ENCODE data around the gene CSTPP1.

Gene CSTPP1

DNA sequence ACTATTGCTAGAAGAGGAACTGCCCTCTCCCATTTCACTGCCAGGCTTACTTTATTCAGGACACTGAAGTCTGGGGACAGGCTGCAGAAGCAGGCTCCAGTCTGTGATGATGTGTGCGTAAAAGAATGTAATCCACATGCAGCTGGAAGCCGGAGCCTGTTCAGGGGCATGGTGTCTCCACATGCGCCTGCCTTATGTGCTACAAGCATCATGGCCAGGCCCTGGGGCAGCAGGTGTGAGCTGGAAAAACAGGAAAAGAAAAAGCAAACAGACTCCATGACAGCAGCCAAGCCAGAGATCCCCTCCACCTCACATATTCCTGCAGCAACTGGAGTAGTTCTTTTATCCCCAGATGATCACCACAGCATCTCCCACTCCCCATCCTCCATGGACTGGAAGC, 206.8 kb downstream of the CSTPP1 start:
- Histone ChIP-seq H3F3A (ENCODE audit: insufficient read depth) (no peaks in the 10 kb centered on the region), H3K9me3 (ENCODE audit: insufficient read depth, low read length) (no peaks in the 10 kb centered on the region), H2AFZ (ENCODE audit: low read depth, low read length, severe bottlenecking) (no peak overlapping the region), H3K4me3 (ENCODE audit: insufficient read depth, low read length, poor library complexity, severe bottlenecking) (no peak overlapping the region), H4K20me1 (ENCODE audit: low read depth, low read length) (no peaks in the 10 kb centered on the region), H3K27me3 (ENCODE audit: low read length) (no peaks in the 10 kb centered on the region), H3K9me2 (replicated peaks; ENCODE audit: insufficient read depth, low read length) (no peaks in the 10 kb centered on the region), H3K4me2 (ENCODE audit: low read depth, low read length, poor library complexity, severe bottlenecking) (no peak overlapping the region), H3K9ac (ENCODE audit: low read length) (no peak overlapping the region), H3K27ac (ENCODE audit: low read depth, low read length) (no peak overlapping the region), H3K79me2 (ENCODE audit: insufficient read depth, low read length) (no peaks in the 10 kb centered on the region), H3K36me3 (ENCODE audit: low read length) (no peaks in the 10 kb centered on the region)
- no peak for TF ChIP-seq EZH2phosphoT487 (conservative IDR thresholded peaks at IDR 0.05; ENCODE audit: low read length)
- TF ChIP-seq, protein P1, sequence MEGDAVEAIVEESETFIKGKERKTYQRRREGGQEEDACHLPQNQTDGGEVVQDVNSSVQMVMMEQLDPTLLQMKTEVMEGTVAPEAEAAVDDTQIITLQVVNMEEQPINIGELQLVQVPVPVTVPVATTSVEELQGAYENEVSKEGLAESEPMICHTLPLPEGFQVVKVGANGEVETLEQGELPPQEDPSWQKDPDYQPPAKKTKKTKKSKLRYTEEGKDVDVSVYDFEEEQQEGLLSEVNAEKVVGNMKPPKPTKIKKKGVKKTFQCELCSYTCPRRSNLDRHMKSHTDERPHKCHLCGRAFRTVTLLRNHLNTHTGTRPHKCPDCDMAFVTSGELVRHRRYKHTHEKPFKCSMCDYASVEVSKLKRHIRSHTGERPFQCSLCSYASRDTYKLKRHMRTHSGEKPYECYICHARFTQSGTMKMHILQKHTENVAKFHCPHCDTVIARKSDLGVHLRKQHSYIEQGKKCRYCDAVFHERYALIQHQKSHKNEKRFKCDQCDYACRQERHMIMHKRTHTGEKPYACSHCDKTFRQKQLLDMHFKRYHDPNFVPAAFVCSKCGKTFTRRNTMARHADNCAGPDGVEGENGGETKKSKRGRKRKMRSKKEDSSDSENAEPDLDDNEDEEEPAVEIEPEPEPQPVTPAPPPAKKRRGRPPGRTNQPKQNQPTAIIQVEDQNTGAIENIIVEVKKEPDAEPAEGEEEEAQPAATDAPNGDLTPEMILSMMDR (IDR thresholded peaks at IDR 0.05; ENCODE audit: insufficient read depth, low read length, poor library complexity, severe bottlenecking) = no peak

DNA sequence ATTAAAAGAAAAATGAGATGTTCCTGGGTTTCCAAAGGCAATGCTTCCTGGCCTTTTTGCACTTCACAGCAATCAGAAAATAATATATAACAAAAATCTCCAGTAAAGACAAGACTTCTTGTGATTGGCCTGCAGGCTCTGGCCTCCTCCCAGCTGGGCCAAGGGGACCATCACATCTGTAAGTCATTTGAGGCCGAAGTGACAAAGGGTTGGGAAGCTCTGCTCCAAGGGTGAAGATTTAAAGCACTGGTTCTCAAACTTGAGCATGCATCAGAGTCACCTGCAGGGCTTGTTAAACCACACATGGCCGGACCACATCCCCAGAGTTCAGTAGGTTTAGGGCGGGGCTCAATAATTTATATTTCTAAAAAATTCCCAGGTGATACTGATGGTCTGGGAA, 208.0 kb downstream of the CSTPP1 start:
- Histone ChIP-seq H2AFZ (ENCODE audit: low read depth, low read length, severe bottlenecking) (no peak overlapping the region), H3K27me3 (ENCODE audit: low read length) (no peaks in the 10 kb centered on the region), H3K36me3 (ENCODE audit: low read length) (no peaks in the 10 kb centered on the region), H3K79me2 (ENCODE audit: insufficient read depth, low read length) (no peaks in the 10 kb centered on the region), H4K20me1 (ENCODE audit: low read depth, low read length) (no peaks in the 10 kb centered on the region), H3K9me3 (ENCODE audit: insufficient read depth, low read length) (no peaks in the 10 kb centered on the region), H3K9ac (ENCODE audit: low read length) (no peak overlapping the region), H3F3A (ENCODE audit: insufficient read depth) (no peaks in the 10 kb centered on the region), H3K4me3 (ENCODE audit: insufficient read depth, low read length, poor library complexity, severe bottlenecking) (no peak overlapping the region), H3K27ac (ENCODE audit: low read depth, low read length) (no peak overlapping the region), H3K9me2 (replicated peaks; ENCODE audit: insufficient read depth, low read length) (no peaks in the 10 kb centered on the region), H3K4me2 (ENCODE audit: low read depth, low read length, poor library complexity, severe bottlenecking) (no peak overlapping the region)
- TF ChIP-seq, protein P1 (IDR thresholded peaks at IDR 0.05; ENCODE audit: insufficient read depth, low read length, poor library complexity, severe bottlenecking) = no peak
- TF ChIP-seq EZH2phosphoT487 (conservative IDR thresholded peaks at IDR 0.05; ENCODE audit: low read length) = no peak

DNA sequence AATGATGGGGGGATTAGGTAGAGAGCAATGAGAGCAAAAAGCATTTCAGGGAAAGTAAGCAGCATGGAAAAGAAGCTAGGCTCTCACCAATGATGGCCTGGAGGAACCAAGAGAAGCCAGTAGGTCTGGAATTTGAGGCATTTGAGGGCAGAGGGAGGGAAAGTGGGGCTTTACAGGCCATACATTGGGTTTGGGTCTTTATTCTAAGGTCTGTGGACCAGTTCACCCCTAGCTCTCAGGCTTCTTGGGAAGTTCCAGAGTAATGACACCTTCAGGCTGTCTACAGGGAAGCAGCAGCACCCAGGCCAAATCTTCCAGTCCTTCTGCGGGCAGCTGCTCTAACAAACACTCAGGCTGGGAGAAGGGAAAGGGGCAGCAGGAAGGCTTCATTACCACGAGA, 210.7 kb downstream of the CSTPP1 start:
- H2AFZ ChIP-seq (ENCODE audit: low read depth, low read length, severe bottlenecking) = no peak overlapping the region
- H3K4me2 ChIP-seq (ENCODE audit: low read depth, low read length, poor library complexity, severe bottlenecking) = no peak overlapping the region
- H3K27ac ChIP-seq (ENCODE audit: low read depth, low read length) = no peak overlapping the region
- TF ChIP-seq EZH2phosphoT487 (conservative IDR thresholded peaks at IDR 0.05; ENCODE audit: low read length) = no peak
- TF ChIP-seq, protein P1 (IDR thresholded peaks at IDR 0.05; ENCODE audit: insufficient read depth, low read length, poor library complexity, severe bottlenecking) = no peak
- no peak overlapping the region for H3K4me3 ChIP-seq (ENCODE audit: insufficient read depth, low read length, poor library complexity, severe bottlenecking)
- no peaks in the 10 kb centered on the region for H3K79me2 ChIP-seq (ENCODE audit: insufficient read depth, low read length)
- no peaks in the 10 kb centered on the region for H3K9me2 ChIP-seq (replicated peaks; ENCODE audit: insufficient read depth, low read length)
- no peak overlapping the region for H3K9ac ChIP-seq (ENCODE audit: low read length)
- no peaks in the 10 kb centered on the region for H3K27me3 ChIP-seq (ENCODE audit: low read length)
- no peaks in the 10 kb centered on the region for H4K20me1 ChIP-seq (ENCODE audit: low read depth, low read length)
- no peaks in the 10 kb centered on the region for H3F3A ChIP-seq (ENCODE audit: insufficient read depth)
- H3K36me3 ChIP-seq (ENCODE audit: low read length) = no peaks in the 10 kb centered on the region
- H3K9me3 ChIP-seq (ENCODE audit: insufficient read depth, low read length) = no peaks in the 10 kb centered on the region
